Astrocyte of the hippocampus (primary cell): Measurements from ENCODE around the gene SPINK1.
"Not testable (repeated sequence)": the region's sequence is repeated elsewhere in the genome, so short reads cannot be mapped to it uniquely, and the experiment has no call there.

Experiments used
- DNase-seq: peaks from one replicate; pipeline ENCODE4 v3.0.0; 2011; ENCODE audit warnings: low read depth, low spot score

SPINK1 gene

DNA sequence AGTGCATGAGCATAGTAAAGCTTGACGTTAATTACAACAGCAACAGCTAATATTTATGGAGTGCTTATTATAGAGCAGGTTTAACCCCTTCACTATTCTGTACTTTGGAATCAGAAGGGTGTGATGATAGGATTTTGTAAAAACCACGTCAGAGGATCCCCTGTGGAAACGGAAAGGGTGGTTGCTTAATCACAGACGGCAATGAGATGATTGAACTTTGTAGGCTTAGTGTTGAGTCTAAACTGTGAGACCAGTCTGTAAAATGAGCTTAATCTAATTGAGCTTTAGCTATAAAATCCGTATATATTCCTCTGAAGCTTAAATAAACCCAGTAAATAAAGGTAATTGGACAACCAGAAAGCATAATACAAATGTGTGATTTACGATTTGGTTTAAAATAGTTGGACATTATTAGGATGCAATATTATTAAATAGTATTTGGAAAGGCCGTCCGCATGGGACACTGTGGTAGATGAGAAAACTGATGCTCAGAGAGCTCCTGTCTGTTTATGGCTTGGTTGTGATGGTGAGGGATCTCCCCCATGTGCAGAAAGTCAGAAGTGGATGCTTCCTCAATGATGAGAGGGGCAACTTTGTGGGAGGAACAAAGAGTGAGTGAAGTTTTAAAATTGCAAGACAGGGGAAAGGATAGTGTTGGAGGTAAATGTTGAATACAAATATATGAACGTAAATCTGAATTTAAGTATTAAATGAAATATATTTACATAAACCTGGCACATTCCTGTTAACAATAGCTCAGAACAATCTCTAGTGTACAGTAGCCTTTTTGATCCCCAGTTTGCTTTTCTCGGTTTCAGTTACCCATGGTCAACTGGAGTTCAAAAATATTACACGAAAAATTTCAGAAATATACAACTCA is 23.7 kb upstream of the SPINK1 start:
- no peak for DNase-seq

DNA sequence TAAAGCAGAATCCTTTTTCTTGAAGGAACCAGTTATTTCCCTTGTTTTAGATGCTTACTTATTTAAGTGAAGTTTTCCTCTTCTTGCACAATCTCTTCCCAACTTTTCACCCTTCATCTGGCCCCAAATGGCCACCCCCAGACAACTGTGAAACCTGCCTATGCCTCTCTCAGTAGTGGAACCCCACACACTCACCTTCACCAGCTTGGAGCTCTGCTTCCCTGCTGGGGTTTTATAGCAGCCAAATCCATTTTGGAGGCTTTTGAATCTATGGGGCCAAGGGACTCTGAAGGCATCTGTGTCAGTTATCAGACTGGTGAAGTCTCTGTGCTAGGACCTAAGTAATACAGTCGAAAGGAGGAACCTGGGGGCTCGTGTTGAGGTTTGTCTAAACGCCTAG is 22.9 kb upstream of the SPINK1 start:
- no peak for DNase-seq

DNA sequence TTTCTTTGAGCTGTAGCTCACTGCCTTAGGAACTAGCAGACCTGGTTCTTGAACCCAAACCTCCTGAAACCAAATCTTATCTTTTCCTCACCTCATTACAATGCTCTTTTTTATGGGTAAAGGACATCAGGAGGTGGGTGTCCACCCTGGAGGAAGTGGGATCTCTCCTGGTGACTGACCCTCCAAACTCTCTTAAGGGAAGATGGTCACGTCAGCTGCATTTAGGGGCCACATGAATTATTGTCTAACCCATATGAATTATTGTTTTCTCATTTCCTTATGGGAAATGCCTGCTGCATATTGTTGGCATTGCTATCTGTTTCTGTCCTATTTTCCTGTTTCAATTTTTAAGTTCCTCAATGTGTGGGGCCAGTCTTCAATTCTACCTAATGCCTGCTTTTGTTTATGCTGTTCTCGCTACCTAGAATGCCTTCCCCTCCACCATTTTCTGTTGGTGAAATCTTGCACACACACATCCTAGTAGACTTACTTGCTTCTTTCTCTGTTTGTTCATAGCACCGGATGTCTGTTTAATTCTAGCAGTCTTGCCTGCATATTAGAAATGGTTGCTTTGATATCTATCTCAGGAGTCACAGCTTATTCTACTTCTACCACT is 22.0 kb upstream of the SPINK1 start:
- no peak for DNase-seq

DNA sequence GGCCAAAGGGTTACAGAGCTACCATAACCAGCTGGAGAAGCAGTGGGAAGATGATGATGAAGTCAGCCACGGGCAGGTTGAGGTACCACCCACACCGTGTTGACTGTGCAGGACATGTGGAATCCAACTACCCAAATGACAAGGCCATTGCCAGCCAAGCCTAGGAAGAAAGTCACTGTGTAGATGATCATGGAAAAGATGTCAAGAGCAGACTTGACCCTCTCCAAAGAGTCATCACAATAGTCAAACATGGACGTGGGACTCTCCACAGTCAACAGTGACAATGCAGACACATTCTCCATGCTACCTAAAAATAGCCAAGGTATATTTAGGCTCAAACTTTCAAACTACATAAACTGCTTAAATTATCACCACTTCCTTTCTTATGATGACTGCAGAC is 20.9 kb upstream of the SPINK1 start:
- no peak for DNase-seq

DNA sequence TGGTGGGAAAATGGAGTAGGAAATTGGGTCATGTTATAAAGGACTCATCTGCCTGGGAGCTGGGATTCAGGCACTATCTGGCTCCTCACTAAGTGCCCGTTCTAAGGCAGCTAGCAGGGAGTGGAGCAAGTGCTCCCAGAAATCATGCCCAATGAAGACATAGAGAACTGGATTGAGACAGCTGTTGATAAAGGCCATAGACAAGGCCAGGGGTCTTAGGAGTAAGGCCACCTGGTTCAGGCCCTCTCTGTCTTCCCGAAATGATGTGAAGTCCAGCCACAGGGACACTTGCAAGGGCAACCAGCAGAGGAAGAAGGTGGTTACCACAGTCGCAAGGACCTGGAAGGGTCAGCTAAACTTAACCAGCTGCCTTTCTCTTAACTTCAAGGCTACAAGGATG is 20.1 kb upstream of the SPINK1 start:
- no peak for DNase-seq

DNA sequence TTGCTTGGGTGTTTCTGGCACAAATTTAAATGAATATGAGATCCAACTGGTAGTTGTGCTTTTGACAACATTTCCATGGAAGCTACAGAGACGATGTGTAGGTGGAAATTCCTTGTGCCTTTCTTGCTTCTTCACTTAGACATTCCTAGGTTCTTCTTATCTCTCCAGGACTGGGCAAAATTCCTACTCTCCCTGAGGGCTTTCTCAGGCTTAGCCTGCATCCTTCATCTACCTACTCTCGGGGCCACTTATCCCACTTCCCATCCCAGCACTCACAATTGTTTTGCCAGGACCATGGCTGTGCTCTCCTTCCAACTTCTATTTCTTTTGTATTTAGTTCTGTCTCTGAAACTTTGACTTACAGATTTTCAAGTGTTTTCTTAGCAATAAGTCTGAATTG is 17.8 kb upstream of the SPINK1 start:
- no peak for DNase-seq

DNA sequence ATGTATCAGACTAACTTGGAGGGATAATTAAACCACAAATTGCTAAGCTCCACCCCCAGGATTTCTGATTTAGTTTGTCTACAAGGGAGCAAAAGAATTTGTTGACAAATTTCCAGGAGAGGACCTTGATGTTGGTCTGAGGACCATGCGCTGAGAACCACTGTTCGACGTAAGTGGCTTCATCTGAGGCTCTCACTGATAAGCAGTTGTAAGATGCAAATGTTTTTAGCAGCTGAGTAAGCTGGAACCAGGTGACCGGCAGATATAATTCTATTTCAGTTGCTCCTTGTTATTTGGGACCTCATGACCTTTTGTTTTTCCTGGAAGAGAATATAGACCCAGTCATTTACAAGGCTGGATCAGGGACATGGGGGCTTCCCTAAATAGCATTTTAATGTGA is 14.1 kb upstream of the SPINK1 start:
- no peak for DNase-seq

DNA sequence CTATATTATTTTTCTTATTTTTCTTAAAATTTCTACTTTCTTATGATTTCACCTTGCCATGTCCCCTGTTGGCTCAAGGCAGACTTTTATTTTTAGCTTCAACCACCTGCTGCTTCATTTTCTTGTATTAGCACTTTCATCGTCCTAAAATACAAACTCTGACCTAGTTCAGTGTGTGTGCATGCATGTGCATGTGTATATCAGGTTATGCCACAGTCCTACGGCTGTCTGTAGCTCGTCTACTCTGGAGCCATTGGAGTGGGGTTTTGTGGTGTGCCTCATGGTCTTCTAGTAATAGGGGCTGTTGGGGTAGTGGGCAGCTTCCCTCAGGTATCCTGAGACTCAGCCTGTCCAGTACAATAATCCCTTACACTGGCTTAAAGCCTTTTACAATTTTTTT is 13.4 kb upstream of the SPINK1 start:
- no peak for DNase-seq

DNA sequence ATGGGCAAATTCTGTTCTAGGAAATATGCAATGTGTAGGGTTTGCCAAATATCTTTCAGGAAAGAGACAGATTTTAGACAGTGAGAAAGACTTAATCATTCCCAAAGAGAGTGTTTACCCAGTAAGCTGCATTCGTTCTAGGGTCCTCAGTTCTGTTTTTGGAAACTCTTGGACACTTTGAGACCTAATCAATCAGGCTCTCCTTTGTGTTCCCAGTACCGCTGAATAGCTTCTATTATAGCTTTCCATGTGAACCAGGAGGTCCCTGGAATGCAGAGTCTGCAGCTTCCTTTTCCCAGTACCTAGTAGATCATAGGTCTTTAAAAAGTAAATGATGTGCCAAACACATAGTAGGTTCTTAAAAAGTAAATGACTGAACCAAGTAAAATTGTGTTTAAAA is 11.4 kb upstream of the SPINK1 start:
- no peak for DNase-seq

DNA sequence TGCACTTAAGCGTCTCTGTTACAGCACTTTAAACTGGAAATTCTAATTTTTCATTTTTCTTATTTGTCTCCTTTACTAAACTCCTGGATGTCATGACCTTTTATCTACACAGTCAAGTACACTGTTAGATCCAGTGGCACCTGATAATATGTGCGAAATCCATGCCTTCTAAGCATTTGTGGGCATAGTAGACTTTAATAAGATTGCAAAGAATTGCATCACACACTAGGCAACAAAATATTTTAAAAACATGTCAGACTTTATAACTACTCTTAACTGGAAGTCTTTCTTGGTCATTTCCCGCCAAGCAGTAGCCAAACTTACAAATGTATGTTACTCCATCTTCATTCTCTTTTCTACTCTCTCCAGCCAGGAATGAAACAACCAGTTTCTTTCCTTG is 5.0 kb upstream of the SPINK1 start:
- DNase-seq = no peak

DNA sequence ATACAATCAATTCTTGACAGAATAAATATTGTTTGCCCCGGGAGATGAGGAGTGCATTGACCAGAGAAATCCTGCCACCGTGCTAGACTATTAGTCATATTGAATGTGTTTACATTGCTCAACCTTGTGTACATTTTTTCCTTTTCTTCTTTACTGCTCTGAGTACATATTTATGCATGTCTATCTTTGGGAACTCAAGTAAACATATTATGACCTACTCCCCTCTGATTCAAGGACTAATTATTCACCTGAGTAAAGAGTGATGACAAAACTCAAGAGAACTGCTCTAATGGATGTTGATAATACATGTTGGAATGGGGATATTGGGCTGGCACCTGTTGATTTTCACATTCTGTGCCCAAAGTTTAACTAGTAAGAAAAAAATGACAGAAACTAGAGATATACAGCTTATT is 3.9 kb upstream of the SPINK1 start:
- DNase-seq = peak; percentile 4

DNA sequence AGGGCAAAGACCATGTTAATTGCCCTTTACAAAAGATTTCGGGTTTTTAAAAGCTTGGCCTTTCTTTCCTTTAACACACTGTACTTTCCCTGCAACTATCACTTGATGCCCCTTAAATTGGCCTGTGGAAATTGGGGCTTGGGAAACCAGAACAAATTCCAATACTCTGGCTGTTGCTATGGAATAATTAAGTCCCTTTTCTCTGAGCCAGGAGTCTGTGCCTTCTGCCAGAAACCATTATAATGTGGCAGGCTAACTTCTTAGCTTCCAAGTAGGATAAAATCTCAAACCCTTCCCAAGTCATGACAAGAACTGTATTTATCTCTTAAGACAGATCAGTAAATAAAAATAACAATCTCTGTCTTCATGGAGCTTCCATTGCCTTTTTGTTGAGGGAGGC is 1.1 kb upstream of the SPINK1 start:
- DNase-seq = peak; percentile 3

DNA sequence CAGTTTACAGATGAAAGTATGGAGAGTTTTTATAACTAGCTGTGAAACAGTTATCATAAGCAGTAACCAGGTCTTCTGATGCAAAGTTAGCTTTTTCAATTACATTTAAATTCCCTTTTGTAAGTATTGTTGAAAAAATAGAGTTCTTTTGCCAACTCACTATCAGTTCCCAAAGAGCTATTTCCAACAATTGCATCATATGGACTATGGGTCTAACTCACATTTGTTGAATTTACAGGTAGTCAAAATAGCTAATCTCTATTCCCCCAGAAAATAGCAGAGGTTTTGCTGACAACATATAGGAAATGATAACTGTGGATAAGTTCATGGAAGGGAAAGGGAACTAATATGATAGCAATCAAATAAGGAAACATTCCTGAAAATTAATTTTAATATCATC is 1.4 kb downstream of the SPINK1 start:
- DNase-seq = no peak

DNA sequence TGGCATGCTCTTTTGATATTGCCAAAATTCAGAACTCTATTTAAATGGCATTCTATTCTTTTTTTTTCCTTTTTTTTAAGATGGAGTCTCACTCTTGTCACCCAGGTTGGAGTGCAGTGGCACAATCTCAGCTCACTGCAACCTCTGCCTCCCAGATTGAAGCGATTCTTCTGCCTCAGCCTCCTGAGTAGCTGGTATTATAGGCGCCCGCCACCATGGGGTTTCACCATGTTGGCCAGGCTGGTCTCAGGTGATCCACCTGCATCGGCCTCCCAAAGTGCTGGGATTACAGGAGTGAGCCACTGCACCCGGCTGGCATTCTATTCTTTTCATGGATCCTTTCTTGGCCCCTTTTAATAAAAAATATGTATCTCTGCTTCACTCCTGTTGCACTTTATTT is 4.5 kb downstream of the SPINK1 start:
- not testable (repeated sequence) for DNase-seq

DNA sequence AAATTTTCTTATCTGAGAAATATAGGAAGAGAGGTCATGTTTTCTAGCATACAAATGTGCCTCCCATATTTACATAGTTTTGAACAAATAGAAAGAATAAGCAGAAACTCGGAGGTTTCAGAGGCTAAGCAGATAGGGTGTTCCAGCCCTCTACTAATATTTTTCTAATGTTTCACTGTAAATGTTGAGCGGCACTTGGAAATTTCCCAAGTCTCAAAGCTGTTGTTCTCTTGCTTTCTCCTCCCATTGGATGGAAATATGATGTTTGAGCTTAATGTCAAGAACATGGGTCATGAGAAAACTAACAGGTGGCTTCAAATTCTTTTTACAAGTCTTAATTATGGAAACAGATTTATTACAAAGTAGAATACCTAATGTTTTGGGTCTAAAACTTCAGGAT is 5.1 kb downstream of the SPINK1 start:
- DNase-seq = no peak

DNA sequence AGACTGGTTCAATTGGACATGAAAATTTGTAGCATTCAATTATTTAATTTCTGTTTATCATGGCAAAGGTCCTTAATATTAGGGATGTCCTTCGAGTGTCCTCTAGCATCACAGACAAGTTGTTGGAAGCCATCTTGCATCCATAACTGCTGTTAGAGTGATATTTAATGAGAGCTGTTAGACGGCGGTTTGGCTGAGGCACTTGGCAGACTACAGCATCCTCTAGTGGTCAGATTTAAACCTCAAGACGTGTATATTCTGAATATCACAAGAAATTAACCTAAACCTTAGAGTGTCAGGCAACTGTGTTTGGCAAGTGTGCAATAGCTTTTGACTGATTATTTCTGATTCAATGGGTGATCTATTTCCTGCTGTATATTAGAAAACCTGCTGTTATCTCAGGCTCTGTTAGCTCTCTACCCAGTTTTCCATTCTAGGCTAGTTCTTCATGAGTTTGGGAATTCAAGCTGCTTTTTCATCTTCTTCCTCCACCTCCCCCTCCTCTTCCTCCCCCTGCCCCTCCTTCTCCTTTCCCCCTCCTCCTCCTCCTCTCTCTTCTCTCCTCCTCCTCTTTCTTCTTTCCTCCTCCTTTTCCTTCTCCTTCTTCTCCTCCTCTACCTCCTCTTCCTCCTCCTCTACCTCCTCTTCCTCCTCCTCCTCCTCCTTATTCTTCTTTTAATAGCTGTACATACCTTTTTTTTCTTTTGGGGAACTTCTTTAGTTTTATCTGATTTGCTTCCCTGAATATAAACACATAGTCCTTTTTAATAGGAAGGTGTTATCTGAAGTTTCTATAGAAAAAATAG is 8.6 kb downstream of the SPINK1 start:
- DNase-seq = peak; percentile 85

DNA sequence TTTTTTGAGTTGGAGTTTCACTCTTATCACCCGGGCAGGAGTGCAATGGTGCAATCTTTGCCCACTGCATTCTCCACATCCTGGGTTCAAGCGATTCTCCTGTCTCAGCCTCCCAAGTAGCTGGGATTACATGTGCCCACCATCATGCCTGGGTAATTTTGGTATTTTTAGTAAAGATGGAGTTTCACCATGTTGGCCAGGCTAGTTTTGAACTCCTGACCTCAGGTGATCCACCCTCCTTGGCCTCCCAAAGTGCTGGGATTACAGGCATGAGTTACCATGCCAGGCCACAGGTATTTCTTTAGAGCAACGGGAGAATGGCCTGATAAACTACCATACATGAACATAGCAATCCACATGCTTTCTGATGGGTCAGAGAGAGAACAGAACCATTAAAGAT is 9.2 kb downstream of the SPINK1 start:
- DNase-seq = not testable (repeated sequence)

DNA sequence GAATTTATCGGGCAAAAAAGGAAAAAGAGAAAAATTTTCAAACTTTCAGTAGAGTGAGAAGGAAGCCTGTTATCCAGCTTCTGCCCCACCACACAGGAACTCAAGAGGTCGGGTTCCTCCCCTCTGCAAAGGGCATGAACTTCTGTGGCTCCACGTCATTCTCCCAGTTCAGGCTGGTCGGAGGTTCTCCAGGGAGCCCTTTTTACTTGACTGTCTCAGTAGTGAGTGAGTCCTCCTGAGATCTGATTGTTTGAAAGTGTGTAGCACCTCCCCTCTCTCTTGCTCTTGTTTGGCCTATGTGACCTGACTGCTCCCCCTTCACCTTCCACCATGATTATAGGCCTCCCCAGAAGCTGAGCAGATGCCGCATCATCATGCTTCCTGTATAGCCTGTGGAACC is 9.7 kb downstream of the SPINK1 start:
- no peak for DNase-seq

DNA sequence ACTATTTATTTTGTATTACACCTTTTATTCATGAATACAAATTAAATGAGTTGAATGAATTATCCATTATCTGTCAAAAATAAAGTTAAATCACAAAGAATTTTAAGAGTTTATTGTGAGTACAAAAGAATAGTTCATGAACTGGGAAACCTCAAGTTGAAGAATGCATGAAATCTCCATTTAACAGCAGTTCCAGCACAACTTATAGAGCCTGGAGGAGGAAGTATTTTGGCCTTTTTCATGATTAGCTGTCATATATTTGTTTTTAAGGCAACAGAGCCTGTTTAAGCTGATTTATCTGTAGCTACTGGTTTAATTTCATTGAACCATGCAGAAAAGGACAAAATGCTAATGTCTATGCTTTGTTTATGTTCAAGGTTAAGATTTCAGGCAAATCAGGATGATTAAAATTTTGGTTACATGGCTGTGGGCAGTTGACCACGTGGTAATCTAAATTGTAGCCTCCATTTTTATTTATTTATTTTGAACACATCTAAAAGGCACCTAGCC is 12.2 kb downstream of the SPINK1 start:
- no peak for DNase-seq

DNA sequence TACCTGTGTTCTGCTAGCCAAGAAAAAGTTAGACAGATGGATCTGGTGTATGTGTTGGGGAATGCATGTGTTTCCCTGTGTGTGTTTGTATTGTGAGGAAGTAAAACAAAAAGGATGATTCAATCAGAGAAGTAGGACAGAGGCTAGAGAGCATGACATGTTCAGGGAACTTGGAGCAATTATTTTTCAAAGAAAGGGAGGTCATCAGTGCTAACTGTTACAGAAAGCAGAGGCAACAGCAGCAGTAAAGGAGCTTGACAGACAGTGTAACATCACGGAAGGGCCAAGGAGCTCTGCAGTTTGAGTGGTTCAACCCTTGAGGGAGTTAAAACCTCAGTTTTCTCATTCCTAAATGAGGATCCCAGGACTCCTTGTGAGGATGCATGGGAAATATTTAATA is 13.2 kb downstream of the SPINK1 start:
- DNase-seq = peak; percentile 3

DNA sequence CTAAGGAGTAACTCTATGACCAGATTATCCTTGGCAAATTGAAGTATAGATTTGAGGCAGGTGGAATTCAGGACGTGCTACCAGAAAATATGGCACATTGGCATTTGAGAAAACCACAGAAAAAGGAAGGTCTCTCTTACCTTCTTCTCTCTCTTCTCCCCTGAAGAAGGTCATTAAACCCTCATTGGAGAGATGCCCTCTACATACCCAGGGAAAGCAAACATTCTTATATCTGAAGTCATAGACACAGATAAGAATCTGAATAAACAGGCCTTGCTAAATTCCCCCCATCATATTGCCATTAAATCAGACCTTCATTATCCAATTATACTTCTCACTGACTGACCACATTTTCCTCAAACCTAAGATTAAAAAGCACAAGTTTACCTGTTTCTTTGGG is 17.8 kb downstream of the SPINK1 start:
- DNase-seq = no peak
